ENCODE measurements around the gene RPL10A.

DNA sequence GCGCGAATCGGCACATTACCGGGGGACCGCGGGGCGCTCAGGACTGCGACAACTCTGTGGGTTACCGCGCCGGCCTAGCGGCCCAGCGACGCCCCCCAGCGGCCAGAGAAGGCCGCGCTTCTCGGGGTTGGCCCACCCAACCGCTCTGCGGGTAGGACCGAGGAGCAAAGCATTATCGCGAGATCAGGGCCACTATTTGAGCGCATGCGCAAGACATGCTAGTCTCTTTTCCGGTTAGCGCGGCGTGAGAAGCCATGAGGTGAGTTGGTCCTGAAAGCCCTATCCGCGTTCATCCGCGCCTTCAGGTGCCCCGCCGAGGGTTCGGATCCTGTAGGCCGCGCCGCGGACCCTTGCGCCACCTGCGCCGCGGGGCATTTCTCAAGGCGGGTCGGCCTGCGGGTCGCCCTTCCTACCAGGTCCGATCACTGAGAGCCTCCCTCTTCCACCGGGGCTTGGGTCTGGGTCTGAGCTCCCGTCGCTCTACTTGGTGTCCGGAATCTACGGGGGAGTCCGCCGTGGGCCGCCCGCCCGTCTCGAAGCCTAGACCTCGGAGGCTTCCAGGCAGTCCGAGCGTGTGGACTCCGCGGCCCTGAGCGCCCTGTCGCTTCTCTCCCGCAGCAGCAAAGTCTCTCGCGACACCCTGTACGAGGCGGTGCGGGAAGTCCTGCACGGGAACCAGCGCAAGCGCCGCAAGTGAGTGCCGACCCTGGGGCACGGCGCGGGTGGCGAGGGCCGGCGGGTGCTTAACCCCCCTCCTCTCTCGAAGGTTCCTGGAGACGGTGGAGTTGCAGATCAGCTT is at the start of gene RPL10A:
- no peak for TF ChIP-seq EZH2phosphoT487 (IDR thresholded peaks at IDR 0.05; ENCODE audit: borderline replicate concordance)
- TF ChIP-seq, protein P1, sequence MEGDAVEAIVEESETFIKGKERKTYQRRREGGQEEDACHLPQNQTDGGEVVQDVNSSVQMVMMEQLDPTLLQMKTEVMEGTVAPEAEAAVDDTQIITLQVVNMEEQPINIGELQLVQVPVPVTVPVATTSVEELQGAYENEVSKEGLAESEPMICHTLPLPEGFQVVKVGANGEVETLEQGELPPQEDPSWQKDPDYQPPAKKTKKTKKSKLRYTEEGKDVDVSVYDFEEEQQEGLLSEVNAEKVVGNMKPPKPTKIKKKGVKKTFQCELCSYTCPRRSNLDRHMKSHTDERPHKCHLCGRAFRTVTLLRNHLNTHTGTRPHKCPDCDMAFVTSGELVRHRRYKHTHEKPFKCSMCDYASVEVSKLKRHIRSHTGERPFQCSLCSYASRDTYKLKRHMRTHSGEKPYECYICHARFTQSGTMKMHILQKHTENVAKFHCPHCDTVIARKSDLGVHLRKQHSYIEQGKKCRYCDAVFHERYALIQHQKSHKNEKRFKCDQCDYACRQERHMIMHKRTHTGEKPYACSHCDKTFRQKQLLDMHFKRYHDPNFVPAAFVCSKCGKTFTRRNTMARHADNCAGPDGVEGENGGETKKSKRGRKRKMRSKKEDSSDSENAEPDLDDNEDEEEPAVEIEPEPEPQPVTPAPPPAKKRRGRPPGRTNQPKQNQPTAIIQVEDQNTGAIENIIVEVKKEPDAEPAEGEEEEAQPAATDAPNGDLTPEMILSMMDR (conservative IDR thresholded peaks at IDR 0.05; ENCODE audit: low read length) = peak; percentile 93
